GM23338 (cell line): Measurements from ENCODE around the gene RPL13. TPM values are rescaled to one million over a fixed set of nuclear protein-coding genes. Genes with fewer than 3 reads are reported as not detected.

ENCODE experiments used
- ATAC-seq: fragments of 200-7000 bp; cut with Tn5 transposase; 3 replicates; pipeline ENCODE4 v1.9.1; 2020
- DNase-seq: peaks from one replicate; pipeline ENCODE4 v3.0.0-alpha.2; 2015; ENCODE audit warnings: low spot score
- H2AFZ ChIP-seq: fragments of 200-600 bp; sonication (generic); 2 replicates; pipeline ENCODE4 v1.8.0; 2016; ENCODE audit warnings: antibody characterized with exemption, mild to moderate bottlenecking, moderate library complexity
- H3F3A ChIP-seq: fragments of 200-600 bp; sonication (generic); replicated peaks from 2 replicates; pipeline ENCODE4 v1.8.0; 2017; ENCODE audit warnings: antibody characterized with exemption, mixed run types, low read depth
- H3K27ac ChIP-seq: fragments of 200-600 bp; sonication (generic); 2 replicates; pipeline ENCODE4 v1.6.1; 2016; ENCODE audit warnings: low read depth
- H3K27me3 ChIP-seq: fragments of 200-600 bp; sonication (generic); 2 replicates; pipeline ENCODE4 v1.8.0; 2016; ENCODE audit warnings: mild to moderate bottlenecking, mixed run types, moderate library complexity; ENCODE audit not compliant: insufficient read depth
- H3K36me3 ChIP-seq: fragments of 200-600 bp; sonication (generic); 2 replicates; pipeline ENCODE4 v1.8.0; 2016; ENCODE audit warnings: mild to moderate bottlenecking; ENCODE audit not compliant: insufficient read depth
- H3K4me1 ChIP-seq: fragments of 200-600 bp; sonication (generic); 2 replicates; pipeline ENCODE4 v1.8.0; 2016; ENCODE audit warnings: mild to moderate bottlenecking, moderate library complexity; ENCODE audit not compliant: insufficient read depth
- H3K4me2 ChIP-seq: fragments of 200-600 bp; sonication (generic); 2 replicates; pipeline ENCODE4 v1.7.1; 2017; ENCODE audit warnings: mixed run types
- H3K4me3 ChIP-seq: fragments of 200-600 bp; sonication (generic); 2 replicates; pipeline ENCODE4 v1.6.1; 2016; ENCODE audit warnings: mixed run types
- H3K79me2 ChIP-seq: fragments of 200-600 bp; sonication (generic); replicated peaks from 2 replicates; pipeline ENCODE4 v1.8.0; 2017; ENCODE audit warnings: mild to moderate bottlenecking; ENCODE audit not compliant: insufficient read depth
- H3K9me2 ChIP-seq: fragments of 200-600 bp; sonication (generic); 2 replicates; pipeline ENCODE4 v1.8.0; 2017; ENCODE audit not compliant: insufficient read depth
- H4K20me1 ChIP-seq: fragments of 200-600 bp; sonication (generic); replicated peaks from 2 replicates; pipeline ENCODE4 v1.8.0; 2017; ENCODE audit warnings: mild to moderate bottlenecking; ENCODE audit not compliant: insufficient read depth
- H3K27ac Mint-ChIP-seq: 2 replicates; pipeline ENCODE4 v1.8.0; 2020; ENCODE audit warnings: inconsistent platforms, mild to moderate bottlenecking, moderate library complexity, mixed read lengths
- H3K27me3 Mint-ChIP-seq: 3 replicates; pipeline ENCODE4 v1.8.0; 2022; ENCODE audit warnings: low read depth, mild to moderate bottlenecking, moderate library complexity, mixed read lengths, inconsistent platforms; ENCODE audit not compliant: insufficient read depth, poor library complexity
- H3K36me3 Mint-ChIP-seq: 3 replicates; pipeline ENCODE4 v1.8.0; 2021; ENCODE audit warnings: low read depth, mild to moderate bottlenecking, inconsistent platforms, moderate library complexity, mixed read lengths
- H3K4me1 Mint-ChIP-seq: 3 replicates; pipeline ENCODE4 v1.8.0; 2020; ENCODE audit warnings: mild to moderate bottlenecking, inconsistent platforms, mixed read lengths
- H3K4me3 Mint-ChIP-seq: 3 replicates; pipeline ENCODE4 v1.8.0; 2021; ENCODE audit warnings: moderate library complexity, mild to moderate bottlenecking, inconsistent platforms, mixed read lengths
- H3K9me3 Mint-ChIP-seq: 3 replicates; pipeline ENCODE4 v1.8.0; 2020; ENCODE audit warnings: moderate library complexity, mild to moderate bottlenecking, inconsistent platforms, mixed read lengths
- ETS1 ChIP-seq: IDR thresholded peaks from 2 replicates; pipeline ENCODE4 v1.6.1; 2016; ENCODE audit warnings: antibody characterized with exemption
- EZH2 ChIP-seq: fragments of 200-600 bp; sonication (generic); IDR thresholded peaks from one replicate; pipeline ENCODE4 v1.8.0; 2017; ENCODE audit warnings: antibody characterized with exemption, mild to moderate bottlenecking, low read depth; ENCODE audit not compliant: unreplicated experiment
- EZH2phosphoT487 ChIP-seq: fragments of 200-600 bp; sonication (generic); IDR thresholded peaks from one replicate; pipeline ENCODE4 v1.8.1; 2018; ENCODE audit warnings: antibody characterized with exemption; ENCODE audit not compliant: unreplicated experiment
- JUNB ChIP-seq: IDR thresholded peaks from one replicate; pipeline ENCODE4 v1.6.1; 2016; ENCODE audit warnings: antibody characterized with exemption; ENCODE audit not compliant: unreplicated experiment
- STAT1 ChIP-seq: IDR thresholded peaks from one replicate; pipeline ENCODE4 v1.6.1; 2016; ENCODE audit warnings: antibody characterized with exemption; ENCODE audit not compliant: unreplicated experiment
- ZNF331 ChIP-seq: fragments of 250-450 bp; sonication (Bioruptor Pico); IDR thresholded peaks from 2 replicates; pipeline ENCODE4 v1.5.0; 2020; ENCODE audit warnings: low read depth, mild to moderate bottlenecking, moderate library complexity
- ZNF462 ChIP-seq: fragments of 250-450 bp; sonication (Bioruptor Pico); IDR thresholded peaks from 2 replicates; pipeline ENCODE4 v1.5.0; 2020; ENCODE audit warnings: mild to moderate bottlenecking, moderate library complexity
- polyA plus RNA-seq: library from polyadenylated mRNA; unstranded; fragments of >200 nt; fragmentation: Nextera tagmentation; extraction: Ambion mirVana; gene quantifications from 2 replicates; pipeline ENCODE4 v1.2.1, GENCODE V29; 2016
- total RNA-seq: library from RNA; depleted of rRNA; stranded (reverse); fragments of >200 nt; shearing (Covaris generic); gene quantifications from 2 replicates; pipeline ENCODE4 v1.2.3, GENCODE V29; 2014

The RPL13 gene
- total and polyA plus RNA-seq, 2 experiments from 2014 or later = 3,489 to 3,617 TPM

- Histone ChIP-seq H3K9me2 (no peaks in the 10 kb centered on the region), H3K4me2 (peak overlapping the region; percentile 89; the same call in 1 of the 2 replicates), H3K36me3 (no peaks in the 10 kb centered on the region), H4K20me1 (no peaks in the 10 kb centered on the region), H3K27ac (no peak overlapping the region), H3K79me2 (no peaks in the 10 kb centered on the region), H2AFZ (no peak overlapping the region), H3K4me1 (peaks cover 5% of the 10 kb centered on the region; the same call in 1 of the 2 replicates), H3K27me3 (peaks cover 24% of the 10 kb centered on the region), H3K4me3 (peak overlapping the region; percentile 75), H3F3A (peaks cover 8% of the 10 kb centered on the region; the same call in 1 of the 2 replicates)
- TF ChIP-seq ZNF462 (CRISPR knock-in tag) (no peak), EZH2phosphoT487 (no peak), STAT1 (no peak)
- DNase-seq = no peak
- H3K27ac Mint-ChIP-seq = no peak overlapping the region
- peaks cover 3% of the 10 kb centered on the region for H3K4me1 Mint-ChIP-seq
- H3K36me3 Mint-ChIP-seq = peaks cover 8% of the 10 kb centered on the region
- peak overlapping the region; percentile 52; the same call in 2 of the 3 replicates for H3K4me3 Mint-ChIP-seq
- H3K27me3 Mint-ChIP-seq = peaks cover 21% of the 10 kb centered on the region
- no peaks in the 10 kb centered on the region; the same call in 2 of the 3 replicates for H3K9me3 Mint-ChIP-seq
- no peak for ATAC-seq
These were observed 16.7 kb downstream of the RPL13 start for GRCh38 chr16:89577055-89577759.

- H4K20me1 ChIP-seq = no peaks in the 10 kb centered on the region
- peaks cover 8% of the 10 kb centered on the region for H3K36me3 Mint-ChIP-seq
- no peaks in the 10 kb centered on the region for H3K9me2 ChIP-seq
- H3K36me3 ChIP-seq = no peaks in the 10 kb centered on the region
- H3K27me3 Mint-ChIP-seq = peaks cover 13% of the 10 kb centered on the region
- no peak for TF ChIP-seq STAT1
- TF ChIP-seq EZH2 = no peak
- TF ChIP-seq ETS1 = no peak
- no peak for TF ChIP-seq JUNB
- no peak for TF ChIP-seq ZNF331
- no peak overlapping the region for H3K4me3 Mint-ChIP-seq
- H3K4me3 ChIP-seq = no peak overlapping the region
- no peak for DNase-seq
- H2AFZ ChIP-seq = no peak overlapping the region
- no peaks in the 10 kb centered on the region for H3K79me2 ChIP-seq
- no peak overlapping the region for H3K27ac ChIP-seq
- H3K4me1 ChIP-seq = no peaks in the 10 kb centered on the region
- no peak overlapping the region for H3K27ac Mint-ChIP-seq
- peaks cover 24% of the 10 kb centered on the region for H3K27me3 ChIP-seq
- no peaks in the 10 kb centered on the region for H3K4me1 Mint-ChIP-seq
- no peaks in the 10 kb centered on the region; the same call in 2 of the 3 replicates for H3K9me3 Mint-ChIP-seq
- H3F3A ChIP-seq = peaks cover 8% of the 10 kb centered on the region; the same call in 1 of the 2 replicates
- H3K4me2 ChIP-seq = no peak overlapping the region
- ATAC-seq = no peak
These were observed 18.9 kb downstream of the RPL13 start for GRCh38 chr16:89579351-89579750.
